HG03354 (cell line): ENCODE measurements around the gene PCDH19.

Experiments
- ATAC-seq: cut with Tn5 transposase; IDR thresholded peaks from one replicate; pipeline ENCODE4 v1.9.1; 2021; ENCODE audit warnings: mild to moderate bottlenecking; ENCODE audit not compliant: unreplicated experiment, poor library complexity, severe bottlenecking

PCDH19 gene

DNA sequence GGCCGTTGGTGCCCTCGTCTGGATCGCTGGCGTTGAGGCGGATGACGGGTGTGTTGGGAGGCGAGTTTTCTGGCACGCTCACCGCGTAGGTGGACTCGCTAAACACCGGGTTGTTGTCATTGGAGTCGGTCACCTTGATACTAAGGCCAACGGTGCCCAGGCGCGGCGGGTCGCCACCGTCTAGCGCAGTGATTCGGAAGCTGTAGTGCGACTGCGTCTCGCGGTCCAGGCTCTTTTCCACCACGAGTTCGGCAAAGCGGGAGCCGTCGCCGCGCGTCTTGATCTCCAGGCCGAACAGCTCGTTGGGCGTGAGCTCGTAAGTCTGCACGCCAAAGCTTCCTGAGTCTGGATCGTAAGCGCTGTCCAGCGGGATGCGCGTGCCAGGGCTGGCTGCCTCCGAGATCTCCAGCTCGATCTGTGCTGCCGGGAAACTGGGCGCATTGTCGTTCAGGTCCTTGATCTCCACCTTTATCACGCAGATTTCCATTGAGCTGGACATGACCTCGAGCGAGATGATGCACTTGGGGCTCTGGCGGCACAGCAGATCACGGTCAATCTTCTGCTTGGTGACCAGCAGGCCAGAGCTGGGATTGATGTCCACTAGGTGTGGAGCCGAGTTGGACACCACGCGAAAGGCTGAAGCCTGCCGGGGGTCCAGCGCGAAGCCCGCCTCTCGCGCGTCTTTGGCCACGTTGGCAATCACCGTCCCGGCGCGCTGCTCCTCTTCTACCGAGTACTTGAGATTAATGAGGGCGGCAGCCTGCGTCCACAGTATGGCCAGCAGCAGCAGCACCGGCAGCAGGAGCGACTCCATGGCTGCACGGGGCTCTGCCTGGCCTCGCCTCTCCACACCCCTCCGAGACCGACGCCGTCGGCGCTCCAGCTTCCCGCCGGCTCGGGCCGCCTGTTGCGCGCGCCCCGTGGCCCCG is 2.0 kb downstream of the PCDH19 start:
- ATAC-seq: no peak

DNA sequence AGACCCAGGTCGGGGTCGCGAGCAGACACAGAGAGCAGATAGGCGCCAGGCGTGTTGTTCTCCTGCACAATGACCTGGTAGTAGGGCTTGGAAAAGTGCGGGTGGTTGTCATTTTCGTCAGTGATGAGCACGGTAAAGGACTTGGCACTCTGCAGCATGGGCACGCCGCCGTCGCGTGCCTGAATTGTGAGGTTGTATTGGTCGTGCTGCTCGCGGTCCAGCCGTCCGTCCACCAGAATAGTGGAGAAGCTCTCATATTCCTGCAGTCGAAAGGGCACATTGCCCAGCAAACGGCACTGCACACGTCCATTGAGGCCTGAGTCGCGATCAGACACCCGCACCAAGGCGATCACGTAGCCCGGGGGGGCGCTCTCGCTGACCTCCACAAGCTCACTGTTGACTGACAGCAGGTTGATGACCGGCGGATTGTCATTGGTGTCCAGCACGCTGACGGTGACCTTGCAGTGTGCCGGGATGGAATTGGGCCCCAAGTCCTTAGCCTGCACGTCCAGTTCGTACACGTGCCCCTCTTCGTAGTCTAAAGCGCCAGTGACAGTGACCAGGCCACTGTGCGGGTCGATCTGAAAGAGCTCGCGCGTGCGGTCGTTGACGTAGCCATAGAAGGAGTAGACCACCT is 2.8 kb downstream of the PCDH19 start:
- ATAC-seq: no peak

DNA sequence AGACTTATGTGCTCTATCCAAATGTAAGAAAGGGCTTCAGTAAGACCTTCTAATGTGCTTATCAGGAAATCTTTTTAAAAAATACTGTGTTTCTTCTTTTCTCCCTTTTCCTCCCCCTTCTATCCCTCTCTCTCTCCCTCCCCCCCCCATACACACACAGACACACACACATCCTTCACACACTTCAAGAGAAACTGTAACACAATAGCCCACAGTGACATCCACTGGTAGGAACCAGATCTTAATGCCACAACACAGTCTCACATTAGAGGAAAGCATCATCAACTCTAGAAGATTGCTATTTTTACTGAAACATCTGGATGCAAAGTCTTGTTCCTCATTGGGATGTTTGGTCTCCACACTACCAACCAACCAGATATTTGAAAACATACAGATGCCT is 4.6 kb downstream of the PCDH19 start:
- ATAC-seq: no peak

DNA sequence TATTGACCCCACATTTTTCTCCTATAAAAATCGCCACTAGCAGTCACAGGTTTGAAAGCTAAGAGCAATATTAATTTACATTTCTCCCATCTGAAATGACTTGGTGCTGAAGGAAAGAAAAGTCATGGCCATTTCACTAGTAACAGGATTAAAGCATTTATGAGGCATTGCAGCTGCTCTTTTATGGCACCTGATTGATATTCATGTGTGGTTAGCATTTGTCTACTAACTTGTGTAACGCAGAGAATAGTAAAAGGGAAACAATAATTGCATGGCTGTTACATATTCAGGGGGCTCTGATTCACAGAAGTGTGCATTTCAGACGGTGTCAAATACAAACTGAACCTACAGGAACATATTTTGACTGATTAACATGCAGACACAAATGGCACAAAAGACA is 5.2 kb downstream of the PCDH19 start:
- ATAC-seq: no peak

DNA sequence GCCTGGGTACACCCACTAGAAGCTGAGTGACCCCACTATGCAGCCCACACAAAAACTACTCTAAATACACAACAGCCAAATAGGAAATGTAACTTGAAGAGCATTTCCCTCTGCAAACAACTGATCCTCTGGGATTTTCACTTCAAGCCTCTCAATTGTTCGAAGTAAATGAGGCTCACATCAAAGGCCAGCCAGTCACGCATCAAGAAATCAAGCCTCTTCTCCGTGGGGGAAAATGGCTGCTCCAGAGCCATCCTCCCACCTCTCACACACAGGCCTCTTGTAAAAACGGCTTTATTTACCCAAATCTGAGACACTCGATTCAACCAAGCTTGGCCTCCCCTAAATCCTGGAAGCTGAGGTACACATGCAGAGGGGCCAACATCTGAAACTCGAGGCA is 14.3 kb downstream of the PCDH19 start:
- ATAC-seq: no peak

DNA sequence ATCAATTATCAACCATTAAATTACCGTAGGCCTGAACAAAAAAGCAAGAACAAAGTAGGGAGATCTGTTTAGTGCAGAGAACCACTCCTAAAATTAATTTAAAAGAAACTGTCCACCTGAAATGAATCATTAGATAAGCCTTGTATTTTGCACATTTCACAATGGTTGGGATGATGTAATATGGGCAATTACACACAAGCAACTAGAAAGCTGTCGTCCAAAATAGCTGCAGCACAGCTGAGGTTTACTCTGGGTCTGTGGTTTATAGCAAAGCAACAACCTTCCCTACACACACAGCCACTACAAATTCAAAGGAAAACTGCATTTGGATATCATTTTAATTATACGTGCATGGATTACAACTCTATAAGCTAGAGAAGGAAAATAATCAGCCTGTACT is 28.5 kb downstream of the PCDH19 start:
- no peak for ATAC-seq

DNA sequence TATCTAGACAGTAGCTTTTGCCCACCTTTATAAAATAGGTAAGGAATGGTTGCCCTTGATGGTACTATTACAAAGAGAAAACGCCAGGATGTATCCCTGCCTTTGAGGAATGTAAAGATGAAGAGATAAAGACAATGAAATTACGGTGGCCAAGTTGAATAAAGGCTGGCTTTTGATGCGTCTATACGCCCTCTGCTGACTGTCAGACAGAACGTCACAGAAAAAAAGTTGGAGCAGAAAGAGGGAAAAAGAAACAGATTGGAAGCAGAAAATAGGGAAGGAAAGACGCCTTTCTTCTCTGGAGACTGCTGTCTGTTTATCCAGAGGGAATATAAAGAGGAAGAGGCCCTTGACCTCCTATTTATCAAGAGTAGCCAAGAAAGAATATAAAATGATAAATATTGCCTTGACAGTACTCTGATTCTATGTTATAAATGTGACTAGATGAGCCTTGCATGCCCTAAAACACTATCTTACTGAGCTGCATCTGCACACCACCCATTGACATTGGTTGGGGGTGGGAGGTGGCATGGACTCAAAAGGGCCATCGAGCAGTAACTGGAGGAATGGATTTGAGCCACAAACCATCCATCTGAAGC is 30.6 kb downstream of the PCDH19 start:
- no peak for ATAC-seq

DNA sequence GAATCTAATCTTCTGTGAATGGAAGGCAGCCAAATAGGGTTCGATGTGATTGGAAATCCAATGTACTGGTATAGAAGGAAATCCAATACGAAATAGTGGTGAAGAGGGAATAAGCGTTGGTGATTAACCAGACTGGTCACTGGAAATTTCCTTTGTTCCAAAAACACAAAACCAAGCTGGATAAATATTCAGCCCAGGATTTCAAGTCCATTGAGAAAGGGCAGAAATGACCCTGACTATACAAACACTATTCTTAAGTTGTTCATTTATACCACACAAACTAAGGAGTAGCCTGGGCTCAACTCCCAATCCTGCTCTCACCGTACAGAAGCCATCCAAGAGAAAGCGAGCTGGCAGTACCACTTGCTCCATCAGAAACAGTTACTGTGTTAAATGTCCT is 32.2 kb downstream of the PCDH19 start:
- no peak for ATAC-seq

DNA sequence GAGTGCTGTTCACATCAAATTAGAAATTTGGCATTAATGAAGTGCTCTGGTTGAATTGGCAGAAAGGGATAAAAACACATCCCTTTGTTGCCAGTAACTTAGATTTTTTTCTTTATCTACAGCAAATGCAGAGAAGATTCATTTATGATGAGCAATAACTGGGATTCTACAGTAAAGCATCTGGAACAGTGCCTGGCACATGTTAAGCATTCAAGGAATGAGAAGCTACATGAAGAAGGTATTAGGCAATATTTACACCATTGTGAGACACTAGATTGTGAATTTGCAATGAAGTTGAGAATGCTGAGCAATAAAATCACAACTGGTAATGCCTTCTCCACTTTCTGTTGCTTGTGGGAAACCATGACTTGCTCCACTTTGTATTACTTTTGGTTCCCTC is 33.5 kb downstream of the PCDH19 start:
- ATAC-seq: no peak

DNA sequence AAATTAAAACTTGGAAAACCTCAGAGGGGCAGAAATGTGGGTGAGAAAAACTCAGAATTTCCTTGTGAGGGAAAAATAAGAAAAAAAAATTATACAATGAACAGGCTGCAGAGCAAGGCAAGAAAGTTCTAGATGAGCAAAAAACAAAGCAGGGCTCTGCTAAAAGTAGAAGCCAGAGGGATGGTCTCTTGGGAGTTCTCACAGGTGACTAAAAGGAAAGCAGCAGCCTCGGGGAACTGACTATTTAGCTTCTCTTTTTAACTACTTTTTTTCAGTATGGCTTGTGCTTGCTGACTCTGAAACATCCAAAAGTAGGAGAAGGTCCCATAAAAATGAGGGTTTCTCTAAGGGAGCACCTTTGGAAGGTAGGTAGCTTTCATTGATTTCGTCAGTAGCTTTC is 36.4 kb downstream of the PCDH19 start:
- no peak for ATAC-seq

DNA sequence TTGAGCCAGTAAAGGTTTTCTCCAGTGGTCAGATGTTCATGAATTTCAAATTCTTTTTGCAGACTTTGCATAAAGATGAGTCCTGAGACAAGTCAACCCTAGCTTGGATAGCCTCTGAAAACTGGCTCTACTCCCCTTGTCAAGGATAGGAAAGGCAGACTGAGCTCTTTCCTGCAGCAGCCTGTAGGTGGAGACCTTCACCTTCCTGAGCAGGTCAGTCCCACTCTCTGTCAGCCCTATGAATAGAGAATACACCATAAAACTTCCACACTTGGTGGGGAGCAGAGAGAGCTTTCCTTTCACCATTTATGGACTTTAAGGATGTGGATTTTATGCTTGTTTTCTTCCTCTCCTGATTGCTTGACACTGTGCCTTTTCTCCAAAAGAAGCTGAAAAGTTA is 41.9 kb downstream of the PCDH19 start:
- ATAC-seq: no peak

DNA sequence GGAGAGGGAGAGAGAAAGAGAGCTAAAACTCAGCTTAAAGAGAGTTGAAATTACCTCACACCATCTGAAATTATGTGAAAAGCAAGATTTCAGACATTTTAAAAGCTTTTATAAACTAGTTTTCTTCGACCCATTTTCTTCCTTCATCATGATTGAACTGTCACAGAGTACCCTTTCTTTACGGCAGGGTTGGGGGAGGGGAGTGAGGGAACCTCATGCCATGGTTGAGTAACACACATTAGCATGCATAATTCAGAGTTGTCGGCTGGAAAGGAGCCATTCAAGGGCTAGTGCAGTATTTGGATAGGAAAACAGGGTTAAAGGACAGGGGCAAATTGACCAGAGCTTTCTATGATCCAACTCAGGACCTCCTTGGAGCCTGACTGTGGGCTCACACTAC is 46.2 kb downstream of the PCDH19 start:
- no peak for ATAC-seq

DNA sequence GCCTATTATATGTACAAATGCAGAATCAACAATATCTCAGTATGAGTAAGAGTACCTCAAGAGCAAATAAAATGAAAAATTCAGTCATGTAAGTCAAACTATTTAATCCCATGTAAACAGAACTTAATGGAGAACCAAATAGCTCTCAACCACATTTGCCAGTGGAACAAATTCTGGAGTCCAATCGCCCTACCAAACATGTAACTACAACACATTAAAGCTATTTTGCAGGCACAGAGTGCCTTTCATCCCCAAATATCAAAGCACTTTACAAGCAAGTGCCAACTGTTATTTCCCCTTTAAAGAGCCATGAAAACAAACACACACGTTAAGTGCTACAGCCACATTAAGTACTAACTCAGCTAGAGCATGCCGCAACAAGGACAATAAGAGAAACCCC is 51.3 kb downstream of the PCDH19 start:
- ATAC-seq: no peak

DNA sequence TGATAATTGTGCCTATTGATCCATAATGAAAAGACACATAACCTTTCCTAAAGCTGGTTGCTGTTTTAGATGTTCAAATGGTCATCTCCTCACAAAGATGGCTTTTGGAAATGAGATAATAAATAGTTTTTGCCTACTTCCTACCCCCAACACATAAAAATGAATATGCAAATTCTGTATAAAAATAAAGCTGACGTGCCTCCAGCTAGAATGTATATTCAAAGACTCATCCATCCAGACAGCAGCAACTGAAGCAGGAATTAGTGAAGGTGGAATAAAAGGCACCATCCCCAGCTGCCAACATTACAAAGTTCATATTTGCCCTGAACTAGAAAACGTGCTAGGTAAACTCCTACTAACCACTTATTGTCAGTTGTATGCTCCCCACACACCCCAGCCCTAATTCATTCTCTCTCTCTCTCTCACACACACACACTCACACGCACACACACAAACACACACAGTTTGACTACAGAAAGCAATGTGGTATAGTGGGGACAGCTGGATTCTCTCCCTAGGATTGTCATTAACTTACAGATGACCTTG is 53.6 kb downstream of the PCDH19 start:
- no peak for ATAC-seq

DNA sequence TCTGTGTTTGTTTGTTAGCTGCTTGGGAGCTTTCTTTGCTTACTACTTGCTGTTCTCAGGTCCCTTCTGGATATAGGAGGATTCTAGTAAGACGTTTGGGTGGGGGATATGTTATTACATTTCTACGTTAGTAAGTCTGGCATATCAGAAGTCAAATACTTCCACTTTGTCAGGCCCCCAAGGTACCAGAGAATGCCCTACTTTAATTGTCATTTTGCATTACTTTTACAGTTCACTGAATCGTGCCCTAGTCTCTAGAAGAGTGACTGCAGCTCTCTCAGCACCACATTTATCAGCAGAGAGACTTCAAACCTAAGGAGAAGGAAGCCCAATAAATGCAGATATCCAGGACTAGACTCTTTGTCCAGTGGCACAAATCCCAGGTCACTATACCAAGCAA is 54.4 kb downstream of the PCDH19 start:
- no peak for ATAC-seq

DNA sequence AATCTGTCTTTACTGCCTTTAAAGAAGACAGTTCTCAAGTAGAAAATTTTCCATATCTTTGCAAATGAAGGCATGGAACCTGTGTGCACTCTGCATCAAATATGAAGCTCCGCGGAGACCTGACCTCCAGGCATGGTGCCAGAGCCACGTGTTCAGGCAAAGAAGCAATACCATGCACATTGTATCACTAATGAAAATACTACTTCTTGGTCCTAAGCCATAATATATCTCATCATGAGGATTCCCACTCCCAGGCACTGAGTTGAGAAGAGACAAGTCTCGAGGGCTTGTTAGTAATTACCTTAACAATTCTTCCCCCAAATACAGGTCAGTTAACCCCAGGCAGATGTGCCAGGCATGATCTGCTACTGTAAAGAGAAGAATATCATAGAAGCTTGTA is 56.7 kb downstream of the PCDH19 start:
- ATAC-seq: no peak

DNA sequence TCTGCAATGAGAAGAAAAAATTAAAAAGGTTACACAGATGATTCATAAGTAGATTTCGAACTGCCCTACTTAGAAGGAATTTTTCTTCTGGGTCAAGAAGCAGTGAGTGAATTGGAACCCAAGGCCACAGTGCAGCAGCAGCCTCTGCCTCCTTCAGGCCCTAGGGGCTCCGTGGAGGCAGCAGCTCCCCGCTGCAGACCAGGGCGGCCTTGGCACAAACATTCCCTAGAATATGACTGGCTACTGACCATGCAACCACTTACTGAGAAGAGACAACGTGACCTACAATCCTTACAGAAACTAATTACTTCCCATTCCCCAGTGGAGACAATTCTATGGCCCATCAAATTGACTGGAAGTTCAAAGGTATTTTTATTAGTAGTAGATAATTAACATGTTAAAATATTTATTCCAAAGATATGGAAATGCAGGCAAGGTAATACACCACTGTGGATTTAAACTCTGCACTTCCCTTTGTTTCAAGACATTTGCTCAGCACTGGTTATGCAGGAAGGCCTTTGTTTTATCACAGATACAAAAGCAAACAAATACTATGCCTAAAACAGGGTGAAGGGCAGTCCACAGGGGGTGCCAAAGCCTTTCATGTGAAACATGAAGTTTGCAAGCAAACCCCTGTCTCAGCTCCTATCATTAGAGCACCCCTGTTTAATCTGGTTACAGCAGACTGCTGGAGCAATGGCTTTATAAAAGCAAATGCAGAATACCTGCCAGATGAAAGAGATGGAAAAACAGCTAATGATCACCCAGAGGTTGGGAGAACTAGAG is 59.2 kb downstream of the PCDH19 start:
- no peak for ATAC-seq

DNA sequence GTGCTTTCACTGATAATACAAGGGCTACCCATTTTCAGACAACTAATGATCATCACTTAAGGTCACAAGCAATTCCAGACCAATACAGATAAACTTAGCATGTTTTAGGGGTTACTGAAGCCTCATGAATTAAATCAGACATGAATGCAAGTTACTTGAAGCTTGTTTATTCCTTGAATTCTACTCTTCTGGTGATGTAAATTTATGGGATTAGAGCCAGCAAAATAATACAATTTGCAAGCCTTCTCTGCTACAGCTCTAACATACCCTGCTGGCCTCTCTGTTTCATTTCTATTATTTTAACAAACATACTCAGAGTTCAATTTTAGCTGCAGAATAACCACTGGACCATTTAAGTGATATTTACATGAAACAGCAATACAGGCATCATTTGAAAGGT is 60.7 kb downstream of the PCDH19 start:
- ATAC-seq: no peak

DNA sequence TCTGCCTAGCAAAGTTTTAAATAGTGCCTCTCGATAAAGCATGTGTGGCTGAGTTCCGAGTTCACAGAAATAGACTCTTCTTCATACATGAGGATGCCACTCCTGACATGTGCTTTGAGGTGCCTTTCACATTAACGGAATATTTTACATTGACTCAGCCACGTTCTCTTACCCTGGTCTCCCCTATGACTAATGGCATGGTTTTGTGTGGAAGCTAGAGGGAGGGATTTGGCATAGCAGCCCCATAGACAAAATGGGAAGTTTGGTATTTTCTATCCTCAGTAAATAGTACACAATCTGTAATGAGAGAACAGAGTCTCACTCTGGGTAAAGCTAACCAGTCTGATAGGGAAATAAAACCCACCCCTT is 68.9 kb downstream of the PCDH19 start:
- no peak for ATAC-seq

DNA sequence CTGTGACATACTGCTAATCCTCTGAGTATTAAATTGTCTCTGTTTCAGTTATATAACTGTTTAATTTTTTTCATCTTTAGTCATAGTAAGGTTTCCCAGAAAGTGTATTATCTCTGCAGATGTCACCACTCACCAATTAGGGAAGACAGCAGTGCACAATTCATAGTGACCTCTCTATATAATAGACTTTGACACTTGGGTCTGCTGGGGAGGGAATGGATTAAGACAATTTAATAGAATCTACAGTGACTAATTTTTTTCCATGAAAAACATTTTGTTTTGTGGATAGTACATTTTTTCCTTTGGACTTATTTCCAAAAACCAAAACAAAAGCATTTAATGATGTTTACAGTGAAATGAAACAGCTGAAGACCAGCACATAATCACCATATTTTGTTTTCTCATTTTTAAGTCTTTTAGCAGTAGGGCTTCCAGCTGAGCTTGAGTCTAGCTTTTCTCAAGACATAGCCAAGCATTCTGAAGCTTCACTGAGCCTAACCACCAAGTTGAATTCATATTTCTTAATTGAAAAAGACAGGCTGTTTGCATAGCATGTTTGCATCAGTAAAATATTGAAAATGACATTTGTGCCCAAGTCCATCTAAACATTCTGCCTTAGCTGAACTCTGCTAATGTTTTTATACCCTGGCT is 69.5 kb downstream of the PCDH19 start:
- ATAC-seq: no peak
